GM23338 (cell line): ENCODE data around the gene ALS2. TPM values are rescaled to one million over a fixed set of nuclear protein-coding genes. Genes with fewer than 3 reads are reported as not detected.

Experiments used
- ATAC-seq: fragments of 200-7000 bp; cut with Tn5 transposase; 3 replicates; pipeline ENCODE4 v1.9.1; 2020
- DNase-seq: peaks from one replicate; pipeline ENCODE4 v3.0.0-alpha.2; 2015; ENCODE audit warnings: low spot score
- H2AFZ ChIP-seq: fragments of 200-600 bp; sonication (generic); 2 replicates; pipeline ENCODE4 v1.8.0; 2016; ENCODE audit warnings: antibody characterized with exemption, mild to moderate bottlenecking, moderate library complexity
- H3F3A ChIP-seq: fragments of 200-600 bp; sonication (generic); replicated peaks from 2 replicates; pipeline ENCODE4 v1.8.0; 2017; ENCODE audit warnings: antibody characterized with exemption, mixed run types, low read depth
- H3K27ac ChIP-seq: fragments of 200-600 bp; sonication (generic); 2 replicates; pipeline ENCODE4 v1.6.1; 2016; ENCODE audit warnings: low read depth
- H3K27me3 ChIP-seq: fragments of 200-600 bp; sonication (generic); 2 replicates; pipeline ENCODE4 v1.8.0; 2016; ENCODE audit warnings: mild to moderate bottlenecking, mixed run types, moderate library complexity; ENCODE audit not compliant: insufficient read depth
- H3K36me3 ChIP-seq: fragments of 200-600 bp; sonication (generic); 2 replicates; pipeline ENCODE4 v1.8.0; 2016; ENCODE audit warnings: mild to moderate bottlenecking; ENCODE audit not compliant: insufficient read depth
- H3K4me1 ChIP-seq: fragments of 200-600 bp; sonication (generic); 2 replicates; pipeline ENCODE4 v1.8.0; 2016; ENCODE audit warnings: mild to moderate bottlenecking, moderate library complexity; ENCODE audit not compliant: insufficient read depth
- H3K4me2 ChIP-seq: fragments of 200-600 bp; sonication (generic); 2 replicates; pipeline ENCODE4 v1.7.1; 2017; ENCODE audit warnings: mixed run types
- H3K4me3 ChIP-seq: fragments of 200-600 bp; sonication (generic); 2 replicates; pipeline ENCODE4 v1.6.1; 2016; ENCODE audit warnings: mixed run types
- H3K79me2 ChIP-seq: fragments of 200-600 bp; sonication (generic); replicated peaks from 2 replicates; pipeline ENCODE4 v1.8.0; 2017; ENCODE audit warnings: mild to moderate bottlenecking; ENCODE audit not compliant: insufficient read depth
- H3K9me2 ChIP-seq: fragments of 200-600 bp; sonication (generic); 2 replicates; pipeline ENCODE4 v1.8.0; 2017; ENCODE audit not compliant: insufficient read depth
- H4K20me1 ChIP-seq: fragments of 200-600 bp; sonication (generic); replicated peaks from 2 replicates; pipeline ENCODE4 v1.8.0; 2017; ENCODE audit warnings: mild to moderate bottlenecking; ENCODE audit not compliant: insufficient read depth
- H3K27ac Mint-ChIP-seq: 2 replicates; pipeline ENCODE4 v1.8.0; 2020; ENCODE audit warnings: inconsistent platforms, mild to moderate bottlenecking, moderate library complexity, mixed read lengths
- H3K27me3 Mint-ChIP-seq: 3 replicates; pipeline ENCODE4 v1.8.0; 2022; ENCODE audit warnings: low read depth, mild to moderate bottlenecking, moderate library complexity, mixed read lengths, inconsistent platforms; ENCODE audit not compliant: insufficient read depth, poor library complexity
- H3K36me3 Mint-ChIP-seq: 3 replicates; pipeline ENCODE4 v1.8.0; 2021; ENCODE audit warnings: low read depth, mild to moderate bottlenecking, inconsistent platforms, moderate library complexity, mixed read lengths
- H3K4me1 Mint-ChIP-seq: 3 replicates; pipeline ENCODE4 v1.8.0; 2020; ENCODE audit warnings: mild to moderate bottlenecking, inconsistent platforms, mixed read lengths
- H3K4me3 Mint-ChIP-seq: 3 replicates; pipeline ENCODE4 v1.8.0; 2021; ENCODE audit warnings: moderate library complexity, mild to moderate bottlenecking, inconsistent platforms, mixed read lengths
- H3K9me3 Mint-ChIP-seq: 3 replicates; pipeline ENCODE4 v1.8.0; 2020; ENCODE audit warnings: moderate library complexity, mild to moderate bottlenecking, inconsistent platforms, mixed read lengths
- CTCF ChIP-seq, 2 experiments: fragments of 200-600 bp in 1 of 2; sonication (generic) in 1 of 2; conservative IDR thresholded peaks; 2 replicates each; pipeline versions ENCODE4 v1.5.1 to v1.6.1; 2016 to 2017; ENCODE audit warnings: antibody characterized with exemption in 2 of 2, low read depth in 2 of 2, mild to moderate bottlenecking in 2 of 2, moderate library complexity in 1 of 2
- EZH2 ChIP-seq: fragments of 200-600 bp; sonication (generic); IDR thresholded peaks from one replicate; pipeline ENCODE4 v1.8.0; 2017; ENCODE audit warnings: antibody characterized with exemption, mild to moderate bottlenecking, low read depth; ENCODE audit not compliant: unreplicated experiment
- EZH2phosphoT487 ChIP-seq: fragments of 200-600 bp; sonication (generic); IDR thresholded peaks from one replicate; pipeline ENCODE4 v1.8.1; 2018; ENCODE audit warnings: antibody characterized with exemption; ENCODE audit not compliant: unreplicated experiment
- JUNB ChIP-seq: IDR thresholded peaks from one replicate; pipeline ENCODE4 v1.6.1; 2016; ENCODE audit warnings: antibody characterized with exemption; ENCODE audit not compliant: unreplicated experiment
- NANOG ChIP-seq: IDR thresholded peaks from 2 replicates; pipeline ENCODE4 v1.6.1; 2016; ENCODE audit warnings: antibody characterized with exemption, borderline replicate concordance
- POLR2AphosphoS5 ChIP-seq: IDR thresholded peaks from 2 replicates; pipeline ENCODE4 v1.6.1; 2016; ENCODE audit warnings: antibody characterized with exemption, low read depth
- REST ChIP-seq: IDR thresholded peaks from one replicate; pipeline ENCODE4 v1.6.1; 2018; ENCODE audit warnings: antibody characterized with exemption; ENCODE audit not compliant: unreplicated experiment
- ZNF114 ChIP-seq: fragments of 250-450 bp; sonication (Bioruptor Pico); IDR thresholded peaks from 2 replicates; pipeline ENCODE4 v1.5.0; 2020; ENCODE audit warnings: mild to moderate bottlenecking, moderate library complexity
- ZNF331 ChIP-seq: fragments of 250-450 bp; sonication (Bioruptor Pico); IDR thresholded peaks from 2 replicates; pipeline ENCODE4 v1.5.0; 2020; ENCODE audit warnings: low read depth, mild to moderate bottlenecking, moderate library complexity
- polyA plus RNA-seq: library from polyadenylated mRNA; unstranded; fragments of >200 nt; fragmentation: Nextera tagmentation; extraction: Ambion mirVana; gene quantifications from 2 replicates; pipeline ENCODE4 v1.2.1, GENCODE V29; 2016
- total RNA-seq: library from RNA; depleted of rRNA; stranded (reverse); fragments of >200 nt; shearing (Covaris generic); gene quantifications from 2 replicates; pipeline ENCODE4 v1.2.3, GENCODE V29; 2014

The ALS2 gene
- total and polyA plus RNA-seq, 2 experiments from 2014 or later: 9.6 to 43.3 TPM

DNA sequence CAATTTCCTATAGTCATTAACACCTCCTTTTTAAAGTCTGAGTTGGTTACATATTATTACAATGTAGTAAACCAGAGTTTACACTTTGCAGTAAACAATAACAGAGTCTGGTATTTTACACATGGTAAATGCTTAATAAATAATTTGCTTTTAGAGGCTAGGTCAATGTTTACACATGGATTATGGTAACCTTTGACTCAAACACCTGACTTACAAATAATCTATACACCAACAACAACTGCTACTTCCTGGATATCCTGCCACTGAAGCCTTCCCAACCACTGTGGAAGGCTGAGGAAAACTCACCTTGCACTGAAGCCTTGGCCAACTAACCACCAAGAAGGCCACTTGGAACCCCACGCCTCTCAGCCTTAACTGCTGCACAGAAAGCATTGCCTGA, 5.4 kb downstream of the ALS2 start:
- no peaks in the 10 kb centered on the region for H3K9me2 ChIP-seq
- TF ChIP-seq POLR2AphosphoS5 (no peak), JUNB (no peak)
- DNase-seq (no peak), ATAC-seq (no peak)
- Mint-ChIP-seq H3K4me3 (no peak overlapping the region), H3K9me3 (no peaks in the 10 kb centered on the region), H3K4me1 (peaks cover 63% of the 10 kb centered on the region), H3K36me3 (no peaks in the 10 kb centered on the region), H3K27me3 (peaks cover 2% of the 10 kb centered on the region), H3K27ac (no peak overlapping the region)
- peaks cover 4% of the 10 kb centered on the region; the same call in 1 of the 2 replicates for H3F3A ChIP-seq
- H3K4me3 ChIP-seq: no peak overlapping the region
- no peak overlapping the region; the same call in 1 of the 2 replicates for H3K27ac ChIP-seq
- H3K4me2 ChIP-seq: 0 out of 2 replicates have a peak overlapping the region, but pooled peaks have one; percentile 58
- H3K36me3 ChIP-seq: no peaks in the 10 kb centered on the region
- H4K20me1 ChIP-seq: peaks cover 5% of the 10 kb centered on the region; the same call in 1 of the 2 replicates
- H3K79me2 ChIP-seq: peaks cover 97% of the 10 kb centered on the region
- H2AFZ ChIP-seq: no peak overlapping the region
- peaks cover 51% of the 10 kb centered on the region for H3K4me1 ChIP-seq
- H3K27me3 ChIP-seq: no peaks in the 10 kb centered on the region

DNA sequence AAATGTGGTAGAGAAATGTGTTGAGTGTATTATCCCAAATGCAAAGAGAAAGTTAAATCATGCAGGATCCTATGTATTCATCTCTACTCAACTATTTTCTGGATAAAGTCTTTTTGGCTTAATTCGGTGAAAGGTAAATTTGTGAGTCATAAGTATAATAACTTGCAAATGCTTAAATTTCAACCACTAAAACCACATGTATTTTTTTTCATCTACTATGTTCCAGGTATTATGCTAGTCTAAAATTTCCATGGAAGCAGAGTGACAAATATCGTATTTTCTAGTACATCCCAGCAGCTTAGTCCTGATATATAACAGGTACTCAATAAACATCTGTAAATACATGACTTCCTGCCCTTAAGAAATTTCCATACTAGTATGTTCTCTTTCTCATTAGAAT, 6.2 kb downstream of the ALS2 start:
- Mint-ChIP-seq H3K36me3 (no peaks in the 10 kb centered on the region), H3K27me3 (peaks cover 2% of the 10 kb centered on the region), H3K9me3 (no peaks in the 10 kb centered on the region), H3K4me3 (no peak overlapping the region), H3K27ac (no peak overlapping the region), H3K4me1 (peaks cover 56% of the 10 kb centered on the region)
- Histone ChIP-seq H3K4me1 (peaks cover 49% of the 10 kb centered on the region), H3K9me2 (no peaks in the 10 kb centered on the region), H3F3A (no peaks in the 10 kb centered on the region), H3K27ac (no peak overlapping the region; the same call in 1 of the 2 replicates), H4K20me1 (peaks cover 5% of the 10 kb centered on the region; the same call in 1 of the 2 replicates), H3K4me2 (peak overlapping the region; percentile 58; the same call in 1 of the 2 replicates), H2AFZ (no peak overlapping the region), H3K79me2 (peaks cover 98% of the 10 kb centered on the region), H3K4me3 (no peak overlapping the region), H3K27me3 (no peaks in the 10 kb centered on the region), H3K36me3 (no peaks in the 10 kb centered on the region)
- TF ChIP-seq EZH2phosphoT487 (no peak), EZH2 (no peak), CTCF (conservative IDR thresholded peaks at IDR 0.05; ENCODE audit: low read depth in 2 of 2) (no peak), ZNF331 (CRISPR knock-in tag) (no peak), POLR2AphosphoS5 (no peak), REST (no peak), ZNF114 (no peak), NANOG (no peak)
- DNase-seq (no peak), ATAC-seq (no peak)
